H1 (cell line): ENCODE data around the gene PRKAR1B. TPM values are rescaled to one million over a fixed set of nuclear protein-coding genes. Genes with fewer than 3 reads are reported as not detected.

Source experiments
- POU5F1 ChIP-seq: IDR thresholded peaks from 2 replicates; pipeline ENCODE4 v1.6.1; 2011; ENCODE audit warnings: low read depth, mild to moderate bottlenecking, low read length, moderate library complexity
- RAD21 ChIP-seq, 2 experiments: IDR thresholded peaks in 1 of 2; conservative IDR thresholded peaks in 1 of 2; 2 replicates each; pipeline ENCODE4 v1.6.1; 2011; ENCODE audit warnings: low read depth in 2 of 2, low read length in 2 of 2, improper control_type of control experiment in 1 of 2, inconsistent platforms in 1 of 2, mild to moderate bottlenecking in 1 of 2, moderate library complexity in 1 of 2
- polyA plus RNA-seq, 7 experiments: library from polyadenylated mRNA; depleted of rRNA in 3 of 7; stranded (reverse) in 5 of 7; unstranded in 2 of 7; fragments of >200 nt in 5 of 7; fragments of 200-250 nt in 2 of 7; gene quantifications; 1 replicate in 5 of 7; 2 replicates in 1 of 7; 4 replicates in 1 of 7; pipeline versions ENCODE4 v1.2.1 to v1.2.3, GENCODE V29; 2011 to 2013; ENCODE audit warnings: missing spikeins in 2 of 7, mixed read lengths in 2 of 7
- total RNA-seq: library from RNA; stranded (reverse); fragmentation: NEBNext Ultra II Directional; extraction: Animal tissue kit (Norgen Biotek cat#: 25700); gene quantifications from 2 replicates; pipeline ENCODE4 v1.2.1, GENCODE V29; 2021
- TF ChIP-seq, protein P1 (sequence below): fragments of 300-600 bp; sonication (generic); IDR thresholded peaks from 2 replicates; pipeline ENCODE4 v1.7.1; 2012; ENCODE audit warnings: low read length, moderate library complexity, mild to moderate bottlenecking, inconsistent platforms; ENCODE audit not compliant: insufficient replicate concordance

The PRKAR1B gene
- total and polyA plus RNA-seq, 2 of the 8 experiments (the other 6 are each of a cell fraction or from before 2014, with no cell fraction given) = 12.3 to 55.7 TPM

DNA sequence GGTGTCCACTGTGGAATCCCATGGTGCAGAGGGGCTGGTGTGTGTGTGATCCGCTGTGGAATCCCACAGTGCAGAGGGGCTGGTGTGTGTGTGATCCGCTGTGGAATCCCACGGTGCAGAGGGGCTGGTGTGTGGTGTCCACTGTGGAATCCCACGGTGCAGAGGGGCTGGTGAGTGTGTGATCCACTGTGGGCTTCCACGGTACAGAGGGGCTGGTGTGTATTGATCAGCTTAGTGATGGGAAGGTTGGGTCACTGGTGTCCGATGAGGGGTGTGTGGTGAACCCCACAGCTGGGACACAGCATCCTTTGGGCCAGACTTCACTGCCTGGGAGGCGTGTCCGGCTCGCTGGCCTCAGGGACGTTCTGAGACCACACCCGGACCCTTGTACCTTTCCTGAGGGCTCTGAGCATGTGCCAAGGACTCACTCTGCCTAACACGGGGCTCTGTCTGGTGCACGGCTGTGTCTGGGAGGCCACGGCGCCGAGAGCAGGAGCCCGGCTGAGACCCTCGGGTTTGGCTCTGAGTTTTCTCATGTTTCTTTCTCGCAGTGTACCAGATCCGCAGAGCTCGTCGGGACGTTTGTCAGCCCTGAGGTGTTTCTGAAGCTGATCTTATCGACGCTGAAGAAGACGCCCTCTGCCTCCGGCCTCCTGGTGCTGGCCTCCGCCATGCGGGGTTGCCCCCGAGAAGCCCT is 29.3 kb upstream of the PRKAR1B start (continued):
- TF ChIP-seq, protein P1, sequence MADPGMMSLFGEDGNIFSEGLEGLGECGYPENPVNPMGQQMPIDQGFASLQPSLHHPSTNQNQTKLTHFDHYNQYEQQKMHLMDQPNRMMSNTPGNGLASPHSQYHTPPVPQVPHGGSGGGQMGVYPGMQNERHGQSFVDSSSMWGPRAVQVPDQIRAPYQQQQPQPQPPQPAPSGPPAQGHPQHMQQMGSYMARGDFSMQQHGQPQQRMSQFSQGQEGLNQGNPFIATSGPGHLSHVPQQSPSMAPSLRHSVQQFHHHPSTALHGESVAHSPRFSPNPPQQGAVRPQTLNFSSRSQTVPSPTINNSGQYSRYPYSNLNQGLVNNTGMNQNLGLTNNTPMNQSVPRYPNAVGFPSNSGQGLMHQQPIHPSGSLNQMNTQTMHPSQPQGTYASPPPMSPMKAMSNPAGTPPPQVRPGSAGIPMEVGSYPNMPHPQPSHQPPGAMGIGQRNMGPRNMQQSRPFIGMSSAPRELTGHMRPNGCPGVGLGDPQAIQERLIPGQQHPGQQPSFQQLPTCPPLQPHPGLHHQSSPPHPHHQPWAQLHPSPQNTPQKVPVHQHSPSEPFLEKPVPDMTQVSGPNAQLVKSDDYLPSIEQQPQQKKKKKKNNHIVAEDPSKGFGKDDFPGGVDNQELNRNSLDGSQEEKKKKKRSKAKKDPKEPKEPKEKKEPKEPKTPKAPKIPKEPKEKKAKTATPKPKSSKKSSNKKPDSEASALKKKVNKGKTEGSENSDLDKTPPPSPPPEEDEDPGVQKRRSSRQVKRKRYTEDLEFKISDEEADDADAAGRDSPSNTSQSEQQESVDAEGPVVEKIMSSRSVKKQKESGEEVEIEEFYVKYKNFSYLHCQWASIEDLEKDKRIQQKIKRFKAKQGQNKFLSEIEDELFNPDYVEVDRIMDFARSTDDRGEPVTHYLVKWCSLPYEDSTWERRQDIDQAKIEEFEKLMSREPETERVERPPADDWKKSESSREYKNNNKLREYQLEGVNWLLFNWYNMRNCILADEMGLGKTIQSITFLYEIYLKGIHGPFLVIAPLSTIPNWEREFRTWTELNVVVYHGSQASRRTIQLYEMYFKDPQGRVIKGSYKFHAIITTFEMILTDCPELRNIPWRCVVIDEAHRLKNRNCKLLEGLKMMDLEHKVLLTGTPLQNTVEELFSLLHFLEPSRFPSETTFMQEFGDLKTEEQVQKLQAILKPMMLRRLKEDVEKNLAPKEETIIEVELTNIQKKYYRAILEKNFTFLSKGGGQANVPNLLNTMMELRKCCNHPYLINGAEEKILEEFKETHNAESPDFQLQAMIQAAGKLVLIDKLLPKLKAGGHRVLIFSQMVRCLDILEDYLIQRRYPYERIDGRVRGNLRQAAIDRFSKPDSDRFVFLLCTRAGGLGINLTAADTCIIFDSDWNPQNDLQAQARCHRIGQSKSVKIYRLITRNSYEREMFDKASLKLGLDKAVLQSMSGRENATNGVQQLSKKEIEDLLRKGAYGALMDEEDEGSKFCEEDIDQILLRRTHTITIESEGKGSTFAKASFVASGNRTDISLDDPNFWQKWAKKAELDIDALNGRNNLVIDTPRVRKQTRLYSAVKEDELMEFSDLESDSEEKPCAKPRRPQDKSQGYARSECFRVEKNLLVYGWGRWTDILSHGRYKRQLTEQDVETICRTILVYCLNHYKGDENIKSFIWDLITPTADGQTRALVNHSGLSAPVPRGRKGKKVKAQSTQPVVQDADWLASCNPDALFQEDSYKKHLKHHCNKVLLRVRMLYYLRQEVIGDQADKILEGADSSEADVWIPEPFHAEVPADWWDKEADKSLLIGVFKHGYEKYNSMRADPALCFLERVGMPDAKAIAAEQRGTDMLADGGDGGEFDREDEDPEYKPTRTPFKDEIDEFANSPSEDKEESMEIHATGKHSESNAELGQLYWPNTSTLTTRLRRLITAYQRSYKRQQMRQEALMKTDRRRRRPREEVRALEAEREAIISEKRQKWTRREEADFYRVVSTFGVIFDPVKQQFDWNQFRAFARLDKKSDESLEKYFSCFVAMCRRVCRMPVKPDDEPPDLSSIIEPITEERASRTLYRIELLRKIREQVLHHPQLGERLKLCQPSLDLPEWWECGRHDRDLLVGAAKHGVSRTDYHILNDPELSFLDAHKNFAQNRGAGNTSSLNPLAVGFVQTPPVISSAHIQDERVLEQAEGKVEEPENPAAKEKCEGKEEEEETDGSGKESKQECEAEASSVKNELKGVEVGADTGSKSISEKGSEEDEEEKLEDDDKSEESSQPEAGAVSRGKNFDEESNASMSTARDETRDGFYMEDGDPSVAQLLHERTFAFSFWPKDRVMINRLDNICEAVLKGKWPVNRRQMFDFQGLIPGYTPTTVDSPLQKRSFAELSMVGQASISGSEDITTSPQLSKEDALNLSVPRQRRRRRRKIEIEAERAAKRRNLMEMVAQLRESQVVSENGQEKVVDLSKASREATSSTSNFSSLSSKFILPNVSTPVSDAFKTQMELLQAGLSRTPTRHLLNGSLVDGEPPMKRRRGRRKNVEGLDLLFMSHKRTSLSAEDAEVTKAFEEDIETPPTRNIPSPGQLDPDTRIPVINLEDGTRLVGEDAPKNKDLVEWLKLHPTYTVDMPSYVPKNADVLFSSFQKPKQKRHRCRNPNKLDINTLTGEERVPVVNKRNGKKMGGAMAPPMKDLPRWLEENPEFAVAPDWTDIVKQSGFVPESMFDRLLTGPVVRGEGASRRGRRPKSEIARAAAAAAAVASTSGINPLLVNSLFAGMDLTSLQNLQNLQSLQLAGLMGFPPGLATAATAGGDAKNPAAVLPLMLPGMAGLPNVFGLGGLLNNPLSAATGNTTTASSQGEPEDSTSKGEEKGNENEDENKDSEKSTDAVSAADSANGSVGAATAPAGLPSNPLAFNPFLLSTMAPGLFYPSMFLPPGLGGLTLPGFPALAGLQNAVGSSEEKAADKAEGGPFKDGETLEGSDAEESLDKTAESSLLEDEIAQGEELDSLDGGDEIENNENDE = no peak
- no peak for TF ChIP-seq RAD21 (IDR thresholded peaks at IDR 0.05 in 1 of 2, conservative IDR thresholded peaks at IDR 0.05 in 1 of 2; ENCODE audit: low read depth in 2 of 2, low read length in 2 of 2)
- TF ChIP-seq POU5F1 = no peak
